CD14-positive monocyte (primary cell): ENCODE results near the gene CNTN3. TPM values are rescaled to one million over a fixed set of nuclear protein-coding genes. Genes with fewer than 3 reads are reported as not detected.

ENCODE experiments used
- DNase-seq, 3 donors: peaks; one replicate each; pipeline ENCODE4 v3.0.0-alpha.2; 2011 to 2022
- H2AFZ ChIP-seq: 2 replicates; pipeline ENCODE4 v1.6.0; 2012; ENCODE audit warnings: mild to moderate bottlenecking, low read depth, low read length, inconsistent platforms; ENCODE audit not compliant: insufficient read depth, poor library complexity, severe bottlenecking
- H3K27ac ChIP-seq, 2 donors: 1 replicate in 1 of 2; 2 replicates in 1 of 2; pipeline ENCODE4 v1.5.1; 2012 to 2013; ENCODE audit warnings: low read length in 2 of 2, control low read depth in 1 of 2, inconsistent platforms in 1 of 2, low read depth in 1 of 2, mild to moderate bottlenecking in 1 of 2
- H3K27me3 ChIP-seq, 2 donors: one replicate each; pipeline versions ENCODE4 v1.6.0 to v1.6.1; 2011 to 2013; ENCODE audit warnings: low read length in 2 of 2; ENCODE audit not compliant: control insufficient read depth in 2 of 2, insufficient read depth in 2 of 2
- H3K36me3 ChIP-seq, 2 donors: replicated peaks in 1 of 2; 1 replicate in 1 of 2; 2 replicates in 1 of 2; pipeline versions ENCODE4 v1.5.1 to v1.6.1; 2012 to 2013; ENCODE audit warnings: low read length in 2 of 2, control low read depth in 1 of 2, inconsistent platforms in 1 of 2, mild to moderate bottlenecking in 1 of 2; ENCODE audit not compliant: insufficient read depth in 2 of 2, control insufficient read depth in 1 of 2
- H3K4me1 ChIP-seq, 2 donors: 1 replicate in 1 of 2; 2 replicates in 1 of 2; pipeline versions ENCODE4 v1.5.1 to v1.6.1; 2012 to 2013; ENCODE audit warnings: low read length in 2 of 2, control low read depth in 1 of 2, inconsistent platforms in 1 of 2, mild to moderate bottlenecking in 1 of 2, moderate library complexity in 1 of 2; ENCODE audit not compliant: insufficient read depth in 2 of 2, control insufficient read depth in 1 of 2
- H3K4me2 ChIP-seq: replicated peaks from 2 replicates; pipeline ENCODE3; 2012; ENCODE audit warnings: low read length, moderate library complexity, mild to moderate bottlenecking; ENCODE audit not compliant: poor library complexity, severe bottlenecking; ENCODE audit errors: extremely low read depth
- H3K4me3 ChIP-seq, 3 experiments: fragments of 200-600 bp in 1 of 3; sonication (generic) in 1 of 3; replicated peaks in 1 of 3; 1 replicate in 2 of 3; 2 replicates in 1 of 3; pipeline ENCODE4 v1.5.1; 2011 to 2013; ENCODE audit warnings: low read length in 3 of 3, mild to moderate bottlenecking in 3 of 3, control low read depth in 2 of 3, low read depth in 2 of 3, inconsistent platforms in 1 of 3, moderate library complexity in 1 of 3
- H3K79me2 ChIP-seq: 2 replicates; pipeline ENCODE4 v1.6.0; 2012; ENCODE audit warnings: mild to moderate bottlenecking, control low read depth, inconsistent platforms, low read length, moderate library complexity; ENCODE audit not compliant: insufficient read depth
- H3K9ac ChIP-seq: 2 replicates; pipeline ENCODE4 v1.6.0; 2017; ENCODE audit warnings: low read length, mild to moderate bottlenecking; ENCODE audit not compliant: insufficient read depth, poor library complexity, severe bottlenecking
- H3K9me3 ChIP-seq, 2 donors: replicated peaks in 1 of 2; 1 replicate in 1 of 2; 2 replicates in 1 of 2; pipeline versions ENCODE4 v1.5.1 to v1.6.1; 2012 to 2013; ENCODE audit warnings: low read length in 2 of 2, control low read depth in 1 of 2; ENCODE audit not compliant: control insufficient read depth in 1 of 2, insufficient read depth in 1 of 2
- H4K20me1 ChIP-seq: 2 replicates; pipeline ENCODE4 v1.6.0; 2012; ENCODE audit warnings: mild to moderate bottlenecking, low read length, control low read depth, moderate library complexity; ENCODE audit not compliant: insufficient read depth
- H3K27ac Mint-ChIP-seq, 7 donors: one replicate each; pipeline ENCODE4 v1.8.0; 2020; ENCODE audit warnings: mild to moderate bottlenecking in 7 of 7, mixed read lengths in 7 of 7, moderate library complexity in 6 of 7, inconsistent platforms in 2 of 7
- H3K27me3 Mint-ChIP-seq, 3 donors: one replicate each; pipeline ENCODE4 v1.8.0; 2021 to 2022; ENCODE audit warnings: low read depth in 3 of 3, mild to moderate bottlenecking in 3 of 3, mixed read lengths in 3 of 3, moderate library complexity in 3 of 3, inconsistent platforms in 1 of 3
- H3K36me3 Mint-ChIP-seq, 2 donors: one replicate each; pipeline ENCODE4 v1.8.0; 2020; ENCODE audit warnings: mixed read lengths in 2 of 2, inconsistent platforms in 1 of 2, mild to moderate bottlenecking in 1 of 2
- H3K4me1 Mint-ChIP-seq: one replicate; pipeline ENCODE4 v1.8.0; 2020; ENCODE audit warnings: mild to moderate bottlenecking, mixed read lengths
- H3K4me3 Mint-ChIP-seq, 2 donors: one replicate each; pipeline ENCODE4 v1.8.0; 2020; ENCODE audit warnings: mild to moderate bottlenecking in 2 of 2, mixed read lengths in 2 of 2, moderate library complexity in 1 of 2
- H3K9me3 Mint-ChIP-seq, 7 donors: one replicate each; pipeline ENCODE4 v1.8.0; 2020 to 2022; ENCODE audit warnings: mixed read lengths in 7 of 7, mild to moderate bottlenecking in 6 of 7, moderate library complexity in 6 of 7, inconsistent platforms in 2 of 7
- WGBS: methylation state at CpG from one replicate; pipeline ENCODE4 v1.1.5; 2013; ENCODE audit warnings: missing lambda C conversion rate; ENCODE audit not compliant: insufficient coverage; 5-methylcytosine and 5-hydroxymethylcytosine counted together
- intact Hi-C, 2 donors: fragments of 100-400 bp; cut with micrococcal nuclease; formaldehyde crosslinking; loops; one replicate each; pipeline versions ENCODE4 v1.15.0 to v1.15.1; 2023
- polyA plus RNA-seq, 3 donors: library from polyadenylated mRNA; depleted of rRNA in 1 of 3; unstranded in 2 of 3; stranded (reverse) in 1 of 3; fragments of 300-500 nt in 2 of 3; fragments of >200 nt in 1 of 3; fragmentation: Illumina TruSeq in 2 of 3; gene quantifications; 1 replicate in 2 of 3; 2 replicates in 1 of 3; pipeline ENCODE4 v1.2.3, GENCODE V29; 2012 to 2021
- TF ChIP-seq, protein P1 (sequence below): fragments of 200-600 bp; IDR thresholded peaks from one replicate; pipeline ENCODE4 v1.8.0; 2022; ENCODE audit warnings: antibody characterized with exemption, mild to moderate bottlenecking

CNTN3 gene
- polyA plus RNA-seq, 3 donors, result not detected

GRCh38 chr3:74571118-74571517 lies 43.3 kb downstream of the CNTN3 start:
- DNase-seq, result no peak
- H3K36me3 Mint-ChIP-seq, result no peaks in the 10 kb centered on the region
- no peaks in the 10 kb centered on the region for H3K4me1 Mint-ChIP-seq
- no peak overlapping the region for H3K9ac ChIP-seq
- no peaks in the 10 kb centered on the region for H3K36me3 ChIP-seq
- no peaks in the 10 kb centered on the region for H3K27me3 Mint-ChIP-seq
- no peaks in the 10 kb centered on the region for H3K27me3 ChIP-seq
- H3K79me2 ChIP-seq, result no peaks in the 10 kb centered on the region
- TF ChIP-seq, protein P1, sequence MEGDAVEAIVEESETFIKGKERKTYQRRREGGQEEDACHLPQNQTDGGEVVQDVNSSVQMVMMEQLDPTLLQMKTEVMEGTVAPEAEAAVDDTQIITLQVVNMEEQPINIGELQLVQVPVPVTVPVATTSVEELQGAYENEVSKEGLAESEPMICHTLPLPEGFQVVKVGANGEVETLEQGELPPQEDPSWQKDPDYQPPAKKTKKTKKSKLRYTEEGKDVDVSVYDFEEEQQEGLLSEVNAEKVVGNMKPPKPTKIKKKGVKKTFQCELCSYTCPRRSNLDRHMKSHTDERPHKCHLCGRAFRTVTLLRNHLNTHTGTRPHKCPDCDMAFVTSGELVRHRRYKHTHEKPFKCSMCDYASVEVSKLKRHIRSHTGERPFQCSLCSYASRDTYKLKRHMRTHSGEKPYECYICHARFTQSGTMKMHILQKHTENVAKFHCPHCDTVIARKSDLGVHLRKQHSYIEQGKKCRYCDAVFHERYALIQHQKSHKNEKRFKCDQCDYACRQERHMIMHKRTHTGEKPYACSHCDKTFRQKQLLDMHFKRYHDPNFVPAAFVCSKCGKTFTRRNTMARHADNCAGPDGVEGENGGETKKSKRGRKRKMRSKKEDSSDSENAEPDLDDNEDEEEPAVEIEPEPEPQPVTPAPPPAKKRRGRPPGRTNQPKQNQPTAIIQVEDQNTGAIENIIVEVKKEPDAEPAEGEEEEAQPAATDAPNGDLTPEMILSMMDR, result no peak
- H2AFZ ChIP-seq, result no peak overlapping the region
- no peak overlapping the region for H3K4me3 ChIP-seq
- H3K4me2 ChIP-seq, result no peak overlapping the region
- no peak overlapping the region for H3K27ac Mint-ChIP-seq
- peaks cover 5 to 20% of the 10 kb centered on the region in 2 donors for H3K9me3 ChIP-seq
- H3K4me1 ChIP-seq, result no peaks in the 10 kb centered on the region
- H3K4me3 Mint-ChIP-seq, result no peak overlapping the region
- intact Hi-C loops, result no loop called here
- H3K9me3 Mint-ChIP-seq, result peaks cover 0 to 20% (median 2%) of the 10 kb centered on the region in 7 donors
- no peaks in the 10 kb centered on the region for H4K20me1 ChIP-seq
- 100% methylated on average over 1 of the region's 4 CpGs for WGBS
- H3K27ac ChIP-seq, result no peak overlapping the region
